Measurements from ENCODE around the gene GLI1.

The GLI1 gene

GRCh38 chr12:57450057-57450456, 9.5 kb upstream of the GLI1 start:
- DNase-seq (ENCODE audit: low read depth in 1 of 2, low spot score in 1 of 2), result no peak
- no peak overlapping the region for H3K27ac ChIP-seq (replicated peaks)
- no peaks in the 10 kb centered on the region for H3K27me3 ChIP-seq (ENCODE audit: insufficient read depth, poor library complexity, severe bottlenecking)
- no peak overlapping the region for H3K4me3 ChIP-seq (replicated peaks; ENCODE audit: insufficient read depth, low read length)
- TF ChIP-seq REST (IDR thresholded peaks at IDR 0.05; ENCODE audit: insufficient replicate concordance, low read depth), result no peak
- TF ChIP-seq POLR2AphosphoS5 (IDR thresholded peaks at IDR 0.05; ENCODE audit: low read depth), result no peak
- TF ChIP-seq CTCF (IDR thresholded peaks at IDR 0.05; ENCODE audit: insufficient read depth, low read length), result no peak
- TF ChIP-seq GABPA (IDR thresholded peaks at IDR 0.05; ENCODE audit: low read depth), result no peak
- TF ChIP-seq SPI1 (IDR thresholded peaks at IDR 0.05; ENCODE audit: borderline replicate concordance, low read depth), result no peak

DNA sequence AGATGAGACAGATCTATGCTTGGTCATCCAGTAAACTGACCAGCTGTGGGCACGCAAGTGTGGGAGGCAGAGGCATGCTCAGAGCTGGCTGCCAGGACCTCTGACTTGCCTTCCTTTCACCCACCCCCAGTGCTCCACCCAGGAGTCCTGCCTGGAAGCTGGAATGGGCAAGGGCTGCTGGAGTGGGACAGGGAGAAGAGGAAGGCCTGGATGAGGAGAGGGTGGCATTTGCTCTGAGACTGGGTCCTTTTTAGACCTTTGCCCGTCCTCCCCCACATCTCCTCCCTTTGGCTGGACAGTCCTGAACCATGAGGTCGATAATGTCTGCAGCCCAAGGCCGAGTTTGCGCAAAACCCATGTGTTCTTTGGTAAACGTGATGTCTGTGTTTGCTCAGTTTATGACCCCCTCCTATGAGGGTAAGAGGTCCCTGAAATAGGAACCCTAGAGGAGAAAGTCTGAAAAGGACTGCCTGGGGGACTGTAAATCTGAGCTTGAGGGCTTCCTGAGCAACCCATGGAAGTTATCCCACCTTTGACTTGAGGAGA, 8.3 kb upstream of the GLI1 start:
- H3K27me3 ChIP-seq (ENCODE audit: insufficient read depth, poor library complexity, severe bottlenecking), result no peaks in the 10 kb centered on the region
- no peak overlapping the region for H3K27ac ChIP-seq (replicated peaks)
- no peak for TF ChIP-seq GABPA (IDR thresholded peaks at IDR 0.05; ENCODE audit: low read depth)
- TF ChIP-seq POLR2AphosphoS5 (IDR thresholded peaks at IDR 0.05; ENCODE audit: low read depth), result no peak
- TF ChIP-seq REST (IDR thresholded peaks at IDR 0.05; ENCODE audit: insufficient replicate concordance, low read depth), result no peak
- TF ChIP-seq SPI1 (IDR thresholded peaks at IDR 0.05; ENCODE audit: borderline replicate concordance, low read depth), result no peak
- TF ChIP-seq CTCF (IDR thresholded peaks at IDR 0.05; ENCODE audit: insufficient read depth, low read length), result no peak
- no peak overlapping the region for H3K4me3 ChIP-seq (replicated peaks; ENCODE audit: insufficient read depth, low read length)
- DNase-seq (ENCODE audit: low read depth in 1 of 2, low spot score in 1 of 2), result no peak

DNA sequence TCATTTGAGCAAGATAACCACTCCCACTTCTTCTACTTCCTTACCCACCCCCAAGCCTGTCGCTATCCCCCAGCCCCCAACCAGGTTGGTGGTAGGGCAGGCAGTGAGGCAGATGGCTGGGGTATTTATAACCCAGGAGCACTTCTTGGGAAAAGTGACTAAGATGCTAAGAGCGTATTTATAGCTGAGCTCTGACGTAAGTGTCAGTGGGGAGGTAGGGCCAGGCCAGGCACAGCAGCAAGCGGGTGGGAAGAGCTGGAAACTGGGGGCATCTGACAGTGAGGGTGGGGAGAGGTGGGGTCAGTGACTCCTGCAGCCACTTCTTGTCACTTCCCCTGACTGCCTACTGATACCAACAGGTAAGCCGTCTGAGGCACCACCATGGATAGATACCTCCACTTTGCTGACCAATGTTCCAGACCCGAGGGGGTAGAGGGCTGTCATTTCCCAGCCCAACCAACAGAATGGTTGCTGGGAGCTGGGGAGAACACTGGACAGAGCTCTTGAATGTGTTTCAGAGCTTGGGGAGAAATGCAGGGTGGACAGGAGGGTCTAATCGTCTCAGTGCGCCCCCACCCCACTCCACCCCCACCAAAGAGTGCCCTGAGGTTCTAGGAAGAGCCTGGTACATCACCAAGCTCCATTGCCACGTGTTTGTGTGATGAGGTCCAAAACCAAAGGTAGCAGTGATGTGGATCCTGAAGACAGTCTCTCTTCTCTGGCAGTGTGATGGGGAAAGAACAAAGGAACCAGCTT, 7.2 kb upstream of the GLI1 start:
- H3K27me3 ChIP-seq (ENCODE audit: insufficient read depth, poor library complexity, severe bottlenecking), result no peaks in the 10 kb centered on the region
- no peak overlapping the region for H3K27ac ChIP-seq (replicated peaks)
- H3K4me3 ChIP-seq (replicated peaks; ENCODE audit: insufficient read depth, low read length), result no peak overlapping the region
- no peak for TF ChIP-seq CTCF (IDR thresholded peaks at IDR 0.05; ENCODE audit: insufficient read depth, low read length)
- no peak for DNase-seq (ENCODE audit: low read depth in 1 of 2, low spot score in 1 of 2)
